HG03139 (cell line): ENCODE results near the gene KRTAP10-10.
"Not testable (repeated sequence)": the region's sequence is repeated elsewhere in the genome, so short reads cannot be mapped to it uniquely, and the experiment has no call there.

Experiments used
- ATAC-seq: cut with Tn5 transposase; IDR thresholded peaks from one replicate; pipeline ENCODE4 v1.9.1; 2021; ENCODE audit not compliant: unreplicated experiment

The KRTAP10-10 gene

DNA sequence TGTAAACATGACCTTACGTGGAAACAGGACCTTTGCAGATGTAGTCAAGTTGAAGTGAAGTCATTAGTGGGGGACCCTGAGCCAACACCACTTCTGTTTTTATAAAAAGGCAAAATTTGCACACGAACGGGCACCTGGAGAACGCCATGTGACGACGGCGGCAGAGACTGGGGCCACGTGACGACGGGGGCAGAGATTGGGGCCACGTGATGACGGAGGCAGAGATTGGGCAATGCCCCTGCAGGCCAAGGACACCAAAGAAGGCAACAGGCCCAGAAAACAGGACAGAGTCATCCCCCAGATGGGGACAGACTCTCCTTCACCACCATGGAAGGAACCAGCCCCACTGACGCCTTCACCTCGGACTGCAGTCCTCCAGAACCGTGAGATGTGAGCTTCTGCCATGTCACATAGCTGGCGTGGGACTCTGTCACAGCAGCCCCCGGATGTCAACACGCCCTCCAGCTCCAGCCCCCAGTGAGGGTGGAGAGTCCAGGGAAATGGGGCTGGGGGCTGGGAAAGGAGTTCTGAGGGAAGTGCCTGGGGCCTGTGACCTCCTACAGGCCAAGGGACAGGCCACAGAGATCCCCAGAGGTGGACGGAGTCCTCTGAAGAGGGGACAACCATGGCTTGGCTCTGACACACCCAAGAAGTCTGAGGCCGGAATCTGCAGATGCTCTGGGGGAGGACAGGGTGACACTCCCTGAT, 13.3 kb downstream of the KRTAP10-10 start:
- ATAC-seq, result no peak

DNA sequence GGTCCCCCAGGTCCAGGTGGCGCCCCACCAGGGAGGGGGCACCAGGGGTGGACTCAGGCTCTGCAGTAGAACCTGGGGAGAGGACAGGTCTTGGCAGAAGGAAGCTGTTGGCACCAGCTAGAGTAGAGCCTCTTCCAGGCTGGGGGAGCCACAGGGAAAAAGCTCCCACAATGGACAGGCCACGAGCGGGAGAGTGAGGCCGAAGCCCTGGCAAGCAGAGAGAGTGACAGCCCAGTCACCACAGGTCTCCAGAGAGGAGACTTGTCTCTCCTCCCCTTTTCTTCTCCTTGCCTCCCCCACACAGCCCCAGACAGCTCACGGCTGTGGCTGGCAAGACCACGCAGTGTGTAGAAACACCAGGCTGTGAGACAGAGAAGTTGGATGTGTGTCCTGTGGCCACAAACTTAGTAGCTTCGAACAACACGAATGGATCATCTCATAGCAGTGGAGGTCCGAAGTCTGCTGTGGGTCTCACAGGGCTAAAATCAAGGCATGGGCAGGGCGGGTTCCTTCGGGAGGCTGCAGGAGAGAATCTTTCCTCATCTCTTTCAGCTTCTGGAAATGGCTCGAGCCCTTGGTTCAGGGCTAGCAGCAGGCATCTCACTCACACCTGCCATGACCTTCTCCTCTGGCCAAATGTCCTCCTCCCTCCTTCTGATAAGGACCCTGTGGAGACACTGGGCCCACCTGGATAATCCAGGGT, 14.0 kb downstream of the KRTAP10-10 start:
- no peak for ATAC-seq

GRCh38 chr21:44653123-44653522, 16.0 kb downstream of the KRTAP10-10 start:
- no peak for ATAC-seq

DNA sequence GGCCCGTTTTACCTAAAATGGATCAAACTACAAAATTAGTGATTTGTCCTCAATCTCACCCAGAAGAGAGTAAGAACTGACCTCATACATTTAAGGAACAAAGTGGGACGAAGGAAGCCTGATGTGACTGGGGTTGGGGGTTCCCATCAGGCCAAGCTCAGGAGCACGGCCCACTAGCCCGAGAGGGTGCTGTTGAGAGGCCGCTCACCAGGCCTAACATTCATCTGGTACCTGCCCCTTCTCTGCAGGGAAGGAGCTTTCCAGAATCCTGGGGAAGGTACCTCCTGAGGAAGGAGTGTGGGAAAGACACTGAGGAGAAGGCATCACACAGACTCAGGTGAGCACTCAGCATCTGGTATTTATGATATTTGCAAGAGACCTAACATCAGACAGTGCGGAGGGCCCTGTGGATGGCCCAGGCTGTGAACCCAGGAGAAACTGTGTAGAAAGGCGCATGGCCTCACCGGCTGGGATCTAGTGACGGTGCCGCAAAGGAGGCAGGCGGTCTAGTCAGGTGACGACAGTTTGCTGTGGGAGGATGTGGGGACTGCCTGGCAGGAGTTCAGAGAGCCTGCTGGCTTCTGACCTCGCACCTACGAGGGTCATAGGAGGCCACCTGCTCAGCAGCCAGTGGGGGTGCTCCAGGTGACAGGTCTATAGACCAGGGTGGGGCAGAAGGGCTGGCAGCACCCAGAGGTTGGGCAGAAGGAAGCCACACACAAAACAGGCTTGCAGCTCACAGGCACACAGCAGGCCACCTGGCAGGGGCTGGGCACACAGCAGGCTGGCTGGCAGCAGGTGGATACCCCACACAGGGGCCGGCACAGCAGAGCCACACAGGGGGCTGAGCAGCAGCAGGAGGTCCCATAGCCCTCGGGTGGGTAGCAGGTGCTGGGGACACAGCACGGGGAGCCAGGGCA, 16.8 kb downstream of the KRTAP10-10 start:
- ATAC-seq, result no peak

GRCh38 chr21:44654576-44655175, 17.5 kb downstream of the KRTAP10-10 start, which contains the start of gene KRTAP12-4:
KRTAP12-4 (minus strand) TSS chr21:44654659; CDS start chr21:44654614, 45 bp downstream.
- ATAC-seq, result no peak

GRCh38 chr21:44656868-44657267, 19.7 kb downstream of the KRTAP10-10 start:
- no peak for ATAC-seq

- no peak for ATAC-seq
Observed at GRCh38 chr21:44657635-44658540, 20.7 kb downstream of the KRTAP10-10 start, which contains the start of gene KRTAP12-3. KRTAP12-3 (plus strand) TSS chr21:44657932; CDS start chr21:44657980, 48 bp downstream.

GRCh38 chr21:44658541-44658910, 21.4 kb downstream of the KRTAP10-10 start:
- ATAC-seq, result no peak

DNA sequence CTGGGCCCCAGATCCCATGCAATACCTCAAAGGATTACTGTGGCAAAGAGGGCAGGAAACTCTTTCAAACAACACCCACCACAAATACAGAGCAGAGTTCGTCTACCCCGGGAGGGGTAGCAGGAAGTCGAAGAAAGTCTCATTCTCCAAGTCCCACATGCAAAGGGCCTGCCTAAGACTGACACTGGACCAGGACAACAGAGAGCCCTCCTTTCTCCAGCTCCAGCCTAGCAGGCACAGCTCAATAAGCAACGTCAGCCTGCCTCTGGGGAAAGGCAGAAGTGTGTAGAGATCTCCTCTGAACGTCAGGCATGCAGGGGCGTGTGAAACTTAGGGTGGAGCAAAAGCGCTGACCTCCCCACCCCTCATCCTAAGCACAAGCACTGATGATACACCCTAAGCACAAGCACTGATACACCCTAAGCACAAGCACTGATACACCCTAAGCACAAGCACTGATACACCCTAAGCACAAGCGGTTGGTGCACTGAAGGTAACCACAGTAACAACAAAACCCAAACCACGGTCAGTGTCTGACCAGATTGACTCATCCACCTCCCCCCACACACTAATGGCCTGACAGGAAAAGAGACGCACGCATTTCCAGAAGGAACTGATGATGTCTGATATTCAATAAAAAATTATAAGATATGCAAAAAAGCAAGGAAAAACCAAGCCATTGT, 21.9 kb downstream of the KRTAP10-10 start:
- ATAC-seq, result no peak

DNA sequence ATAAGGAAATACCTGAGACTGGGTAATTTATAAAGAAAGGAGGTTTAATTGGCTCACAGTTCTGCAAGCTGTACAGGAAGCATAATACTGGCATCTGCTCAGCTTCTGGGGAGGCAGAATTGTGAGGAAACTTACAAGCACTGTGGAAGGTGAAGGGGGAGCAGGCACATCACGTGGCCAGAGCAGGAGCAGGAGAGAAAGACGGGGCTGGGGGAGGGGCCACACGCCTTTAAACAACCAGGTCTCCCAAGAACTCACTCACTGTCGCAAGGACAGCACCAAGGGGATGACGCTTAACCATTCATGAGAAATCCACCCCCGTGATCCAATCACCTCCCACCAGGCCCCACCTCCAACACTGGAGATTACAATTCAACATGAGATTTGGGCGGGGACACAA, 24.4 kb downstream of the KRTAP10-10 start:
- ATAC-seq, result not testable (repeated sequence)

DNA sequence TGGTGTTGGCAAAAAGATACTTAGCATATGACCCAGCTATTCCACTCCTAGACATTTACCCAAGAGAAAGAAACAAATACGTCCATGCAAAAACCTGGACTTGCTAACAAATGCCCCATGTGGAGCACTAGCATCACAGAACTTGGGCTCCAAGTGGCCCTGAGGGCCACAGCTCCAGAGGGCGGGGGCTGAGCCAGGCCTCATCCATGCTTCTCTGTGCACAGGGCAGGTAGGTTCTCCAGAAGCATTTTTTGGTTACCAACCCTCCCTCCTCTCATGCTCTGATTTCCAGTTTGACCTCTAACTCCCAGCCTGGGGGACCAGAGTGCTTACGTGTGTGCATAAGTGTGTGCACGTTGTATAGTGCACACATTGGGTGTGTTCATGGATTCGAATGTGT, 27.5 kb downstream of the KRTAP10-10 start:
- ATAC-seq, result no peak

GRCh38 chr21:44666401-44667320, 29.5 kb downstream of the KRTAP10-10 start, which contains the start of gene KRTAP12-2:
KRTAP12-2 (minus strand) TSS chr21:44666927; CDS start chr21:44666886, 41 bp downstream.
- ATAC-seq, result no peak

DNA sequence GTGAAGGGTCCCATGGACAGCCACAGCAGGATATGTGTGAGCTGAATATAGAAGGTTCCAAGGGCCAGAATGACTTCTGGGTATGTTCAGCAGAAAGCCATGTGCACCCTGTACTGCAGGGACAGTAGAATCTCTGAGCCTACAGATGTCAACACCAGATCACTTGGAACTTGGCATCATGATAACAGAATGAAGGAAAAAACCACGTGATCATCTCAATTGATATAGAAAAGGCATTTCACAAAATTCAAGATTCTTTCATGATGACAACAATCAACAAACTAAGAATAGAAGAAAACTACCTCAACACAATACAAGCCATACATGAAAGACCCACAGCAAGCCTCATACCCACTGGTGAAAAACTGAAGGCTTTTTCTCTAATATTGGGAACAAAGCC, 30.5 kb downstream of the KRTAP10-10 start:
- ATAC-seq, result no peak

DNA sequence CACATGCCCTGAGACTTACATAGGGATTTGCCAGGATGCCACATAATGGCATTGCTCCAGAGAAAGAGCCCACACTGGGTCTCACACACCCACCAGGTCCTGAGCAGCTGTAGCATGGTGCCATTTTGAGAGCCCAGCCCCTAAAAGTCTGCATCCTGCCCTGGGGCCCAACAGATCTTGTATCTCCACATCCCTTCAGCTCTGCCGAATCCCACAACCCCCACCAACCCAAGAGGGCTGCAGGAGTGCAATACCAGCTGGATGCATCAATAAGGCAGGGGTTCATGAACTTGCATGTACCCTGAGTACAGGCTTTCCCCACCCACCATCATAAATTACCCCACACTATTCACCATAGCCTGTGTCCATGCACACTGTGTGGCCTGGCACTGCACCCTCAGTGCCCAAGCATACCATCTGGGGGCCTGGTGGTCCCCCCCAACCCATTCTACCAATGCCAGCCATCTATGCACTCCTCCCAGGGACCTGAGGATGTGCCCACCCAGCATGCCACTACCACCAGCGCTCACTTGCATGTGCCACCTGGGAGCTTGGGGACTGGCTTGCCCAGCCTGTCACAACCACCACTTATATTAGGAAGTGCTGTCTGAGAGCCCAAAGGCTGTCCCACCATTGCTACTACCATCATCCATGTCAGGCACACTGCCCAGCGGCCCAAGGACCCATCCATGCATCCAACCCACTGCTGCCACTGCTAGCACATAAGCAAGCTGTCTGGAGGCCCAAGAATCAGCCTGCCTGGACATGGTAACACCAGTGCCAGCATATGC, 33.7 kb downstream of the KRTAP10-10 start:
- no peak for ATAC-seq

DNA sequence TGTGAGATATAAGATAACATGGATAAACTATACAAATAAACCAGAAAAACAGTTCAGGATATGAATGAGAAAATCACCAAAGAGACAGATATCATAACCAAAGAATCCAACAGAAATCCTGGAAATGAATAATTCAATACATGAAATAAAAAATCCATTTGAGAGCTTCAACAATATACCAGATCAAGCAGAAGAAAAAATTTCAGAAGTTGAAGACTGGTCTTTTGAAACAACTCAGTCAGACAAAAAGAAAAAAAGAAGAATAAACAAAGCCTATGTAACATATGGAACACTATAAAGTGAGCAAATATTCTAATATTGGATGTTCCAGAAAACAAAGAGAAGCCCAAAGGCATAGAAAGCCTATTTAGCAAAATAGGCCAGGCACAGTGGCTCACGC, 34.8 kb downstream of the KRTAP10-10 start:
- ATAC-seq, result no peak

DNA sequence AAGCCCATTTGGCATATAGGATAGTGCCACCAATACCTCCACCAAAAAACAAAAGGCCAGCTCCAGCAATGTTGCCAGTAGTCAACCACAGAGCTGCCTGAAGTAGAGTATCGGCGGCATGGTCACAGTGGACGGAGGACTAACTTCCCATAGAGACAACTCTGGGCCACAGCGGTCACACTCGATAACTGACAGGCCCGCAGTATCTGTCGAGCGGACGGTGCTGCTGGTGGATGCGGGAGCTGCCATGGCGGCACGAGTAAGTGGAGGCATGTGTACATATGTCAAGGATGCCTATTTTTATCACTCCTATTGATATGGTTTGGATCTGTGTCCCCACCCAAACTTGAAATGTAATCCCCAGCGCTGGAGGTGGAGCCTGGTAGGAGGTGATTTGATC, 40.7 kb downstream of the KRTAP10-10 start:
- no peak for ATAC-seq

DNA sequence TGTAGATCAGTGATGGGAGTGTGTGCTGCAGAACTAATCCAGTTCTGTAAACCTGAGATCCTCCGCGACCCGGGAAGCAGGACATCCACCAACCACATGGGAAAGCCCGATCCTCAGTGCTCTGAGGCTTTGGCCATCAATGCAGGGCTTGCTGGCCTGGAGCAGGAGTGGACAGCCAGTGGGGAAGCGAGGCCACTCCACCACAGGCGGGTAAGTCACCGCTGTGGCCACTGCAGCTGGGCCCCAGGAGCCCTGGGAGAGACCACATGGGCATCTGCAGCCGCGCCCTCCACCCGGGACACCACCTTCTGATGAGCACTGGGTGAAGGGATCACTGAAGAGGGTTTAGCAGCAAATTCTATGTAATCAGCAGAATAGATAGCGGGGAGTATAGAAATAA, 44.0 kb downstream of the KRTAP10-10 start:
- no peak for ATAC-seq
